HG03039 (cell line): ENCODE data around the gene MAP6.

Experiments
- ATAC-seq: cut with Tn5 transposase; IDR thresholded peaks from one replicate; pipeline ENCODE4 v1.9.1; 2021; ENCODE audit warnings: mild to moderate bottlenecking, moderate library complexity; ENCODE audit not compliant: unreplicated experiment

MAP6 gene

DNA sequence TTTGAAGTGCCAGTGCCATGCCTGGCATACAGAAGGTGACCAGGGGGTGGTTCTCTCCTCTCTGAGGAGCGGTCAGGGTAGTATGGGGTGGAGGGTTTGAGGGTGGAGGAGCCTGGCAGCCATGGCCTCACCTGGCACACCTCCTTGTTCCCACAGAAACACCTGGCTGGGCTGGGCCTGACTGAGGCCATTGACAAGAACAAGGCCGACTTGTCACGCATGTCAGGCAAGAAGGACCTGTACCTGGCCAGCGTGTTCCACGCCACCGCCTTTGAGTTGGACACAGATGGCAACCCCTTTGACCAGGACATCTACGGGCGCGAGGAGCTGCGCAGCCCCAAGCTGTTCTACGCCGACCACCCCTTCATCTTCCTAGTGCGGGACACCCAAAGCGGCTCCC is 97.2 kb downstream of the MAP6 start:
- ATAC-seq, result no peak

DNA sequence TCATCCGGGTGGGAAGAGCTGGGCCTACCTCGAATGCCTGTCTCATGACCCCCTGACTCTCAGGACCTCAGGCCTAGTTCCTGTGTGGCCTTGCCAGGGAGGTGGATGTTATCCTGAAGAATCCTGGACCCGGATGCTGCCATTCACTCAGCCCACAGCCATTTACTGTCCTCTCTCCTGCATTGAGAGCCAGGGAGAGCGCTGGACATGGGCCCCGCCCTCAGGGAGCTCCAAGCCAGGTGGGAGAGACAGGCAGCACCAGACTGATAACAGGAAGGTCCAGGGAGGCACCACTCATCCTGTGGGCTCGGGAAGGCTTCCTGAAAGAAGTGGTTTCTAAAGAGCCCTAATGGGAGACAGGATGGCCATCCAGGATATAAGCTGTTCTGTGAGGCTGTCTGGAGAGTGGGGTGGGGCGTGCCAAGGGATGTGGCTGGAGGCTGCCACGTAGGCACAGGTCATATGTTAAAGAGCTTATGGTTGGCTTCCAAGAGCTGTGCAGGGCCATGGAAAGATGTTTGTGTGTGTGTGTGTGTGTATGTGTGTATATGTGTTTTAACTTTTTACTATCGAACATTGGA is 98.2 kb downstream of the MAP6 start:
- ATAC-seq, result no peak

DNA sequence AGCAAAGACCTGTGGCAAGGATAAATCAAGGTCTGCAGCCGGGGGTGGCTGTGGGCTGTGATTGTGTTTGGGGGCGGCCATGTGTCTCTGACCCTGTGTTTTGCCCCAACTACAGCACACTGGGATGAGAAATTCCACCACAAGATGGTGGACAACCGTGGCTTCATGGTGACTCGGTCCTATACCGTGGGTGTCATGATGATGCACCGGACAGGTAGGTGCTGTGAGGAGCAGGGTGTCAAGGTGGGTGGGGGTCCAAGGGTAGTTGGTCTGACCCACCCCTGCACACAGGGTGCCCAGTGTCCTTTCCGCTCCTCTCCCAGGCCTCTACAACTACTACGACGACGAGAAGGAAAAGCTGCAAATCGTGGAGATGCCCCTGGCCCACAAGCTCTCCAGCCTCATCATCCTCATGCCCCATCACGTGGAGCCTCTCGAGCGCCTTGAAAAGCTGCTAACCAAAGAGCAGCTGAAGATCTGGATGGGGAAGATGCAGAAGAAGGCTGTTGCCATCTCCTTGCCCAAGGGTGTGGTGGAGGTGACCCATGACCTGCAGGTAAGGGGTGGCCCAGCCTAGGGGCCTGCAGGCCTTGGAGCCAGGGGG is 100.1 kb downstream of the MAP6 start:
- no peak for ATAC-seq

DNA sequence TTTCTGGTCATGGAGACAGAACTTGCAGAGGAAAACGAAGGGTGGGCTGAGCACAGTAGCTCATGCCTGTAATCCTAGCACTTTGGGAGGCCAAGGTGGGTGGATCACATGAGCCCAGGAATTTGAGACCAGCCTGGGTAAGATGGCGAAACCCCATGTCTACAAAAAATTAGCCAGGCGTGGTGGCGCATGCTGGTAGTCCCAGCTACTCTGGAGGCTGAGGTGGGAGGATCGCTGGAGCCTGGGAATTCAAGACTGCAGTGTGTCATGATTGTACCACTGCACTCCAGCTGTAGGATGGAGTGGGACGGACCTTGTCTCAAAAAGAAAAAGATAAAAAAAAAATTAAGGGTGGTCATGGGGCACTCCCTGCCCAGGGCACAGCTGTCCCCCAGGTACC is 100.9 kb downstream of the MAP6 start:
- ATAC-seq, result no peak

DNA sequence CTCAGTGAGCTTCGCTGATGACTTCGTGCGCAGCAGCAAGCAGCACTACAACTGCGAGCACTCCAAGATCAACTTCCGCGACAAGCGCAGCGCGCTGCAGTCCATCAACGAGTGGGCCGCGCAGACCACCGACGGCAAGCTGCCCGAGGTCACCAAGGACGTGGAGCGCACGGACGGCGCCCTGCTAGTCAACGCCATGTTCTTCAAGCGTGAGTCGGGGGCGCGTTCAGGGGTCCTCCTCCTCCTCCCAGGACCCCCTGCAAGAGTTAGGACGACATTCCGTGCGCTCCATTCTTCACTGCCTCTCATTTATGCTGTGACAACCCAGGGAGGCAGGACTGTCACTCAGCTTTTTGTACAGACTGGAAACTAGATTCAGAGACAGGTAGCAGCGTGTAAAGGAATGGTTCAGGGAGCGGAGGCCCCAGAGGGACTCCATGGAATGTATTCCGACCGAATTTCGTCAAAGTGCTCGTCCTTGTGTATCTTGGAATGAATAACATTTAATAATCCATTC is 102.0 kb downstream of the MAP6 start:
- ATAC-seq, result no peak

DNA sequence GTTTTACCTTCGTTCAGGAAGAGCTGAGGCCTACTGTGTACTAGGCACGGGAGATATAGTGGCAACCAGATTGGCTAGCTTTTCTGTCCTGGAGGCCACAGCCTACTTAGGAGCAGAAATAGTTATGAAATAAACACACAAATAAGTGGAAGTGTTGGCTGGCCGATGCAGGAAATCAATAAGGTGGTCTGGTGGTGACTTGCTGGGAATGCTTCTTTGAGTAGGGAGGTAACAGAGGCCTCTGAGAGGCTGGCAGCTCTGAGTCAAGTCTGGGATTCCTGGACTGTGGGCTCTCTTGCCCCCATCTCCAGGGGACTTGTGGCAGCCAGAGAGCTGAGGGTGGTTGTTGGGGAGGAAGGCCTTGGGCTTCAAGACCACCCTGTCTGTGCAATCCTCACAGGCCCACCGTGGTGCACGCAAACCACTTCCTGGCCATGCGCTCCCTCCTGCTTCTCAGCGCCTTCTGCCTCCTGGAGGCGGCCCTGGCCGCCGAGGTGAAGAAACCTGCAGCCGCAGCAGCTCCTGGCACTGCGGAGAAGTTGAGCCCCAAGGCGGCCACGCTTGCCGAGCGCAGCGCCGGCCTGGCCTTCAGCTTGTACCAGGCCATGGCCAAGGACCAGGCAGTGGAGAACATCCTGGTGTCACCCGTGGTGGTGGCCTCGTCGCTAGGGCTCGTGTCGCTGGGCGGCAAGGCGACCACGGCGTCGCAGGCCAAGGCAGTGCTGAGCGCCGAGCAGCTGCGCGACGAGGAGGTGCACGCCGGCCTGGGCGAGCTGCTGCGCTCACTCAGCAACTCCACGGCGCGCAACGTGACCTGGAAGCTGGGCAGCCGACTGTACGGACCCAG is 102.7 kb downstream of the MAP6 start:
- ATAC-seq, result no peak

DNA sequence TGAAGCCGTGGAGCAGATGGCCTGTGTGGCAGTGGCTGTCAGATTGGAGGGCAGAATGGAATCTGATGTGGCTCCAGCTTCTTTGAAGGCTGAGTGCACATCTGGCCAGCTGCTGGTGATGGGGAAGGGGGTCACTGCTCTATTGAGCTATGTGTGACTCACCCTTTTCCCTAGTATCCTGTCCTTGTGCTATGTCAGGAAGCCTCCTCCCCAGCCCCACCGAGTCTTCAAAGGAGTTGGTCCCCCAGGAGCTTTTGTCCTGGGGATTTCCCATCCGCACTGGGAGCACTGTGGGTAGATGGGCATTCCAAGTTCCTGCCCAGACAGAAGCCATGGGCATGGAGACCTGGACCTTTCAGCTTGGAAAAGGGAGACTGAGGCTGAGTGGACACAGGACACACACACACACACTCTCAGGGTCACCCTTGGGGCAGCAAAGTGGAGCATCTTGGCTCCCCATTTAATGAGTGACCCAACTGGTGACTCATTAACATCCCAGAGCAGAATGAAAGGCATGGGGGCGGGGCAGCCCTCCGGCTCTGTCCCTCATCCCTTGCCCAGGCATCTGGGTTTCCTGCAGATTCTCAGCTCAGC is 103.5 kb downstream of the MAP6 start:
- no peak for ATAC-seq

DNA sequence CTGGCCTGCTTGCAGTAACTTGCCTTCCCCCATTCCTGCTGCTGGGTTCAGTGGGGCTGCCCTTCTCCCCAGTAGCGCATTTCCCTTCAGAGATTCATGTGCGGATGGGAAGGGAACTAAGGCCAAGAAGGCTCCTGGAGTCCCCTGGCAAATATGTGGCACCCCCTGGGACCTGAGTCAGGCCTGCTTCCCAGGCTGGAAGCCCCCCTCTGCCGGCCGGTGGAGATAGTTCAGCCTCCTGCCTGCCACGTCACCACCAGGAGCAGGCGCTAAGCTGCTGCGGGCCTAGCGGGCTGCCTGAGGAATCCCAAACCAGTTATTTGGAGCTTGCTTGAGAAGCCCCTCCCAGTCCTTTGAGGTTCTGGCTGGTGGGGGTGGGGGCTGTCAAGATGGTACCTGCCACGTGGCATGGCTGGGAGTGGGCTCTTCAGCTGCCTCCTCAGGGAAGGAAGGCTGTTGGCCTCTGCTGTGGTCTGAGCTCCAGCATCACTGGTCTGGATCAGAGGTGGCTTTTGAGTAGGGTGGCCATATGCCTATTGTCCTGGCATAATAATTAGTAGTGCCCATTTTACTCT is 104.8 kb downstream of the MAP6 start:
- ATAC-seq, result no peak

DNA sequence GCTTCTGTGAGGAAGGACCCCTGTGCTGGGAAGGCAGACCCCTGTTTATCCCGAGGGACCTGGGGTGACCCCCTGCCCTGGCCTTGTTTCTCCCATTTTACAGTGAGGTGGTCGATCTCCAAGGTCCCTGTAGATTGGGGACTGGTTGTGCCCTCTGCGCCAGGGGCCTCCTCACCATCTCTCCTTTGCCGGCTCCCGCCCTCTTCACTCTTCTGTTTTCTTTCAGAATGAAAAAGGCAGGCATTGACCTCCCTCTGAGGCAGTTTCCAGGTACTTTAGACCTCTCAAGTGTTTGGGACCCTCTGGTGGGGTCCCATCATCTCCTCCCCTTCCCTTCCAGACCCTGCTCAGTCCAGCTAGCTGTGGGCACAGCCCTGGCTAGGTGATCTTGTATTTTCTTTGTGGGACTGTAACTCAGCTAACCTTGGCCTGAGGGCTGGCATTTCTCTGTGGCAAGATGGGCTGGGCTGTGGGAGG is 105.3 kb downstream of the MAP6 start:
- ATAC-seq, result no peak

DNA sequence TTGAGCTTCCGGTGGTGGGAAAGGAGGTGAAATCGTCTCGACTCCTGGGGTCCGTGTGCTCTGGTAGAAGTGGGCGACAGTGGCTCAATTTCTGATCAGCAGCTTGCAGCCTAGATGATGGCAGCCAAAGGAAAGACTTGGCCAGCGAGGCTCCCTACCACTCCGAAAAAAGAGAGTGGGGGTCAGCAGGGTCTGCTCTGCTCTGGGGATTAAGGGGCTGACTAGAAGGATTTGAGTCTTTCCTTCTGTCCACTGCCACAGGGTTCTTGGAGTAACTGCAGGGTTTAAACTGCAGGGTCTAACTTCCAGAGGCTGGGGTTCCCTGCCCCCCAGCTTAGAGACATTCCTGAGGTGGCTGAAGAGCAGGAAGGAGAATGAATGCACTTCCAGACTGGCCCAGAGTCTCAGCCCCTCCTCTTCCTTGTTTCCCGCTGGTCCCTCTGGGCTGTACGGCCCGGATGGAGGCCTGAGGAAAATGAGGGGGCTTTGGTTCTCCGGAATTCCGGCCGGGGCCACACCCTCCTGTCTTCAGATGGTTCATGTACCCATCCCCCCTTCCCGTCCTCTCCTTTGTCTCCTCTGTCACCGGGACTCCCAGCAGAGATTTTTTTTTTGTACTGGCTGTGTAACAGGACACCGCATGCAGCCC is 105.9 kb downstream of the MAP6 start:
- ATAC-seq, result no peak

DNA sequence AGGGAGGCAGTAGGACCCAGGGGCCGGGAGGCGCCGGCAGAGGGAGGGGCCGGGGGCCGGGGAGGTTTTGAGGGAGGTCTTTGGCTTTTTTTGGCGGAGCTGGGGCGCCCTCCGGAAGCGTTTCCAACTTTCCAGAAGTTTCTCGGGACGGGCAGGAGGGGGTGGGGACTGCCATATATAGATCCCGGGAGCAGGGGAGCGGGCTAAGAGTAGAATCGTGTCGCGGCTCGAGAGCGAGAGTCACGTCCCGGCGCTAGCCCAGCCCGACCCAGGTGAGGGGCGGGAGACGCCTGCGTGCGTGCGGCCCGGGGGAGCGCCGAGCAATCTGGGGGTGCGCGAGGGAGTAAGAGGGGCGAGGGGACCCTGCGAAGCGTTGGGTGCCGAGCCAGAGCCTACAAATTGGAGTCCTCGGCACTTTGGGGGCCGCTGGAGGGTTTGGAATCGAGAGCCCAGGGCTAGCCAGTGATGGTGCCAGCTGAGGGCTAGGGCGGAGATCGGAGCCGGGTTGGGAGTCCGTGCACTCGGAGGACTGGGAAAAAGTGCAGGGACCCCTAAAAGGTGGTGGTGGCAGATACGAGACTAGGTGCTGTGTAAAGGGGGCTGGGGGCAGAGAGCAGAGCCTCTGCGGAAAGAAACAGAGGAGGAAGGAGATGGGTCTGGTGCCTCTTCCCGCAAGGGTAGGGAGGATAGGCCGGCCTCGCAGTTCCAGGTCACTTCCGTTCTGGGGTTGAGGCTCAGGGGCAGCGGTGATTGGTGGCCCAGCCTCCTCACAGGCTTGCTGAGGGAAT is 106.6 kb downstream of the MAP6 start, which contains the start of gene SERPINH1:
Gene SERPINH1, plus strand, starts transcription at position 206 of the 788 bp plus-strand sequence. CDS start 4,097 bp downstream, outside the sequence.
- ATAC-seq, result peak; percentile 63

DNA sequence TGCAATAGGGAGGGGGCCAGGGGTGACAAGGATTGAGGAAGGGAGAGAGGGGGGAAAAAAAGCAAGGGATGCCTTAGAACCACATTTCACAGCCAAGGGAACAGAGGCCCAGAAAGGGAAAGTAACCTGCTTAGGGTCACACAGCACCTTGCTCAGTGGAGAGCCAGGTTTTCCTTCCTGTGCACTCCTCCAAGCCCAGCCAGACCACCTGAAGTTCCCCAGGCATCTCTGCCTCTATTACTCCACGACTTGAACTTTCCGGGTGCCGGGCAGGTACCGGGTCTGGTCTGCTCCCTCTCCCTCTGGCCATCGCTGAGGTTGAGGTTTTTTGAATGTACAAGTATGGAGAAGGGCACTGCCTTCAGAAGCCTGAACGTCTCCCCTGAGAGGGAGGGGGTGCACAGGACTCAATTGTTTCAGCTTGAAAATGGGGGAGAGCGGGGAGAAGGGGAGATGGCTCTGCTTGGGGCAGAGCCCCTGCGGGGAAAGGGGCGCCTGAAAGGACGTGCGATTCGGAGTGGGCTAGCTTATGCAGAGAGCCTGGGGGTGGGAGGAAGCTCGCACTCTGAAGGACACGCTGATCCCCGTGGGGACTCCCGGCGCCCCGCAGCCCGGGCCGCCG is 107.3 kb downstream of the MAP6 start:
- peak; percentile 3 for ATAC-seq

DNA sequence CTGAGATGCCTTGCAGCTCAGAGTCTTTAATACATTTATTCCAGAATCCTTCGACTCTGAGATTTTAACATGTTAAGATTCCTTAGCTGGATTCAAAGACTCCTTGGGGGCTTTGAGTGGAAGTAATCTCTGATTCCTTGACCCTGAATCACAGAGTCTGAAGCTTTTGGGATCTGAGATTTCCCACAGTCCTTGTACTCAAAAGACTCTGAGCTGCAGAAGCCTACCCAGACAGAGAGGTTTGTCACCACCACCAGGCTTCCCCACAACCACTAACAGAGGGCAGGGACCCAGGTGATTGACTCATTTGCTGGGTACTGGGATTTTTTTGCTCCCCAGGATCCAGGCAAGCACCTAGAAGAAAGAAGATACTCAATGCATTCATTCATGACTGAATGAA is 108.2 kb downstream of the MAP6 start:
- no peak for ATAC-seq

DNA sequence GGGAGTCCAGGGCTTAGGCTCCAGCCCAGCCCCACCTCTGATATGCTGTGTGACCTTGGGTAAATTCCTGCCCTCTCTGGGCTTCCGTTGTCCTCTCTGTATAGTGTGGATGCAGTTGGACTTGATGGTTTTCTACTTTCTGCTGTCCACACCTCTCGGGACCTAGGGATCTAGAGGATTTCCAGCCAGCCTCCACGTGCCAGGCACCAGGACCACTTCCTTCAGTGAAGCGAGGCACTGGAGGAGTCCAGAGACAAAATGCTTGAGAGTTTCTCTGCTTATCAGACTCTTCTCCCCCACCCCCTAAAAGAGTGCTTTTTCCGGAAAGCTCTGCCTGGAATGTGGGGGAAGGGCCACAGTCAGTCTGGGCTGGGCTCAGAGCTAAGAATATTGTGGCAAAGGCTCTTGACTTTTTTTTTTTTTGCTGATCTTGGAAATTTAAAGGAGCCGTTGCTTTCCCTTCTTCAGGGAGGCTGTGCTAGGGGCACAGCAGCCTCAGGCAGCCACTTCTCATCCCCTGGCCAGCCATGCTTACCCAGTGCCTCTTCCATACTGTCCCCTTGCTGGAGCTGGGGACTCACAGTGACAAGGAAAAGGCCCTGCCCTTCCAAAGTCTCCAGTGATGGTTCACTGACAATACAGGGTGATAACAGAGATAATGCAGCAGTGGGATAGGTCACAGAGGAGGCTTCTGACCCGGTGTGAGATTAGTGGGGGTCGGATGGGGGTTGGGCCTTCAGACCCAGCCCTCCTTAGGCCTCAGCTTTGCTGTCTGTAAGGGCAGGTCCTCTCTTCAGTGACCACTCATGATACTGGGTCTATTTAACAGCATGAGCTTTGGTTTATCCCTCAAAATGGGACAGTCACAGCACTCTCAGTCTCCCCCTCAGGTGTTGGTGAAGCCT is 109.6 kb downstream of the MAP6 start:
- ATAC-seq, result no peak

DNA sequence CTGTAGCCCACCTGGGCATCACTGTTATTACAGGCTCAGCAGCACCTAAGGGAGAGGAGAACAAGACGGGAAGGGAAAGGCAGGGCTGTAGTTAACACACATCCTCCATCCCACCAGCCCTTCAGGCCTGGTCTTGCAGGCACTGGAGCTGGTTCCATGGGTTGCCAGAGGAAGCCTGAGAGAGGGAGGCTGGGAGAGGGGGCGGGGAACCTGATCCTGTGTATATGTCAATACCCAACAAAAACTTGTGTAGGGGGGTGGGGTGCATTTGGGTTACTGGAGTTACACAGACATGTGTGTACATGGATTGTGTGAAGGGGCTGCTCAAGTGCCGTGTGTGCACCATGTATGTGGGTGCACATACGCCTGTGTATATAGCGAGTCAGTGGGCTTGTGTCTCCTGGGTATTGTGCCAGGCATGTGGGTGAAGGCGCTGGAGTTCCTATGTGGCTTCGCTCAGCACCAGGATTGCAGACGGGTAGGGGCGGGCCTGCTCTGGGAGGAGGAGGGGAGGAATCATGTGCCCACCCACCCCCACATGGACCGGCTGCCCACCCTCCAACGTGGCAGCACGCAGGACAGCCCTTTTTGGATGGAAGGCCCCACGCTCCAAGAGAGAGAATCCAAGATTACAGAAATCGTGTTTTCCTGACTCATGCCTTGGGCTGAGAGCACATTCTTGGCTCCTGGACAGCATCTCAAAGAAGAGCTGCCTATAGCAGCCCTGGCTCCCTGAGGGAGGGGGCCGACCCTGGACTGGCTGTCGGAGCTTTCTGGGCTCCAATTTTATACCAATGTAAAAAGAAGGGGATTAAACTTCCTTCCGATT is 111.0 kb downstream of the MAP6 start:
- ATAC-seq, result no peak

DNA sequence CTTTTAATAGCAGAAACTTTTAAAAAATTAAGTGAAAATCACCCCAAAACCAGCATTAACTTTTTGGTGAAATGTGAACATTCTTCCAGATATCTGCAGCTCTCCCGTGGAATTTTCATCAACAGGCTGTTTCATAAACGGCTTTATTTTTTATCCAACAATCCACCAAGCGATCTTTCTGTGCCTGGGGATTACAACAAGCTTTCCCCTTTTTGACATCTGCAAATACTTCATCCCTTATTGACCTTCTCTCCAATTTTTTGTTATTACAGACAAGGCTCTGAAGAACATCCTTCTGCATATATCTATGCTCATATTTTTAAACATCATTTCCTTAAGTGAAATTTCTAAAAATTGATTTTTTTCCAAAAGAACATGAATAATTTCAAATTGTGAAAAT is 112.6 kb downstream of the MAP6 start:
- ATAC-seq, result no peak

DNA sequence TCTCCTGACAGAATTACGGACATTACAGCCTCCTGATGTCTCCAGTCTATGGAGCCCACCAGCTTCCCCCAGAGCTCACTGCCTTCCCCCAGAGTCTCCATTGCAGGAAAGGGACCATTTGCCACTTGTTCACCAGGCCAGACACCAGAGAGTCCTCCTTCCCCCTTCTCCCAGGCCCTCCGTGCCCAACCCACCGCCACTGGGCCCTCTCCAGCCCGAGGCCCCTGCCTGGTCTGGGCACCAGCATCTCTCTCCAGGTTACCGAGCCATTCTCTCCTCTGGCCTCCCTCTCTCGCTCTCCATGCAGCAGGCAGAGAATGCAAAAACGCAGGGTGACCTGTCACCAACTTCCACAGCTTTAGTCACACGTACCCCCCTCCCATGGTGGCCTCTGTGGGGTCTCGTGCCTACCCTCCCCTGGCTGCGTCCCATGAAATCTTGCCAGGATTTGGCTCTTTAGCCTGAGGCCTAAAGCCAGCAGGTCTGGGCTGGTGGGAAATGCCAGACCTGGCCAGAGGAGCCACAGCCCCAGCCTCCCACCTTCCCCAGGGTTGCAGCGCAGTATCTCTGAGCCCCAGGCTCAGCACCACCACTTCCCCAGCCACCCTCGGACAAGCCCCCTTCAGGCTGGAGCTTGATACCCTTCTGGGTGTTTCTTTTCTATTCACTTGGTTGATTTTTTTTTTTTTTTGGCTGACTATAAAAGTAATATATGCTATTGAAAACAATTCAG is 113.6 kb downstream of the MAP6 start:
- ATAC-seq, result no peak
